HG03378 (cell line): ENCODE measurements around the gene MMP24.

Experiments
- ATAC-seq: cut with Tn5 transposase; IDR thresholded peaks from one replicate; pipeline ENCODE4 v1.9.1; 2021; ENCODE audit warnings: mild to moderate bottlenecking, moderate library complexity; ENCODE audit not compliant: unreplicated experiment

MMP24 gene

DNA sequence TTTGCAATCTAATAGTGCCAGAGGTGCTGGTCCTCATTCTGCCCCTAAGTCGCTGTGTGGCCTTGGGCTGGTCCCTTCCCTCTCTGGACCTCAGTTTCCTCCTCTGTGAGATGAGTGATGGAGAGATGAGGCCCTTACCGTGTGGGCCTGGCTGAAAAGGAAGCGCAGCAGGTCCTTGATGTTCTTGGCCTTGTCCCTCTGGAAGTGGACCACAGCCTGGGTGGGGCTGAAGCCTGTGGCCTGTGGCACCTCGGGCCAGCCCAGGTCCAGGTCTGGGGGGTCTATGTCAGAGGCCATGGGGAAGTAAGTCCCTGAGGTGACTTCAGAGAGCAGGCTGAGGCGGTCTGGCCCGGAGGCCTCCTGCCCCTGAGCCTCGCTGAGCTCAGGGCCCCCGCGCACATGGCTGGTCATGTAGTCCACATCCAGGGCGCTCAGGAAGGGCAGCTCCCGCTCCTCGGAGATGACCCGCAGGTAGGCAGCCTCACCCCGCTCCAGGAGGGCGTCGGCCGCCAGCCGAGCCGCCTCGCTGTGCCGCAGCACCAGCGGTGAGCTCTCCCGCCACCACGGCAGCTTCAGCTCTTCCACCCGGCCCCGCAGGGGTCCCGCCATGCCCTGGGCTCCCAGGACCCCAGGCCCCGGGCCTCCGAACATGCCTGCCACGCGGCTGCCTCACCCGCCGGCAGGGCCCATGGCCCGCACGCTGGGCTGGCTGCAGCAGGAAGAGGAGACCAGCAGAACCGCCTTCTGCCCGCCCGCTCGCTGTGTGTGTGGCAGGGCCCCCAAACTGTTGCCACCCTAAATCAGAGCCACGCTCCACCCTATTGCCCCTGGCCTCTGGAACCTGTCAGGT, 65.4 kb downstream of the MMP24 start, which contains the start of gene FAM83C:
FAM83C (minus strand) TSS at position 772 of the 850 bp plus-strand sequence; CDS start at position 651, 121 bp downstream.
- ATAC-seq = no peak

- ATAC-seq = no peak
Observed at GRCh38 chr20:35292504-35293285, 66.2 kb downstream of the MMP24 start.

GRCh38 chr20:35293303-35294292, 67.1 kb downstream of the MMP24 start:
- no peak for ATAC-seq

- ATAC-seq = no peak
Observed at GRCh38 chr20:35294293-35294685, 67.8 kb downstream of the MMP24 start.

GRCh38 chr20:35295058-35295457, 68.6 kb downstream of the MMP24 start:
- no peak for ATAC-seq

DNA sequence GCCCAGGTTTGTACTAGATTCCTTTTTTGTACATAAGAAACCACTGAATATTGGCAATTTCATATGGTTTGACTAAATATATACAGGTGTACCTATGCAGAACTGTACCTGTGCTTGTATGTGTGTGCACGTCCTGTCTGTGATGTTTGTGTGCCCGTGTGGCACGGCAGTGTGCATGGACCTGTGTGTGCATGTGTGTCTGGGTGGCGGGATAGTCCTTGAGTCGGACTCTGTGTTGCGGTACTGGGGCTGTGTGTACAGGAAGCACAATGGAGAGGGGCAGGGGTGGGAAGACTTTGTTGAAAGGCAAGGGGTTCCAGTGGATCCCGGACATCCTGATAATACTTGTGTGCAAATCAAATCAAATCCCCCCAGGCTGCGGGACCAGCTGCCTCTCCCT, 69.2 kb downstream of the MMP24 start:
- ATAC-seq = no peak

GRCh38 chr20:35296101-35296554, 69.6 kb downstream of the MMP24 start:
- ATAC-seq = no peak

DNA sequence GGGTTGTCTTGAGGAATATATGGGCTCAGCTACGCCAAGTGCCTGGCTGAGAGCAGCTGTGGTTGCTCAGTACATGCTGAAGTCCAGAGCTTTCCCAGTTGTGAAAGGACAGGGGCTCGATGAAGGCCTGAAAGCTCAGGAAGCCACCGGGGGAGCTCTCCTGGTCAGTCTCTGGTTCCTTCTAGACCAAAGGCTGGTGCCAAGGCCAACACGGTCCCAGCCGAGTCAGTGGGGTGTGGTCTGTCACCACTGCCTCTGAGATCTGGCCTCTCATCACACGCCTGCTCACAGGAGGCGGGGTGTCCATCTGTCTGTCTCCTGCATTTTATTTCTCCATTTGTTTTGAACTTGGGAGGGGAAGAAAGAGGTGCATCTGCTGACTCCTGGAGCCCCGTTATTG, 70.7 kb downstream of the MMP24 start:
- ATAC-seq = no peak

DNA sequence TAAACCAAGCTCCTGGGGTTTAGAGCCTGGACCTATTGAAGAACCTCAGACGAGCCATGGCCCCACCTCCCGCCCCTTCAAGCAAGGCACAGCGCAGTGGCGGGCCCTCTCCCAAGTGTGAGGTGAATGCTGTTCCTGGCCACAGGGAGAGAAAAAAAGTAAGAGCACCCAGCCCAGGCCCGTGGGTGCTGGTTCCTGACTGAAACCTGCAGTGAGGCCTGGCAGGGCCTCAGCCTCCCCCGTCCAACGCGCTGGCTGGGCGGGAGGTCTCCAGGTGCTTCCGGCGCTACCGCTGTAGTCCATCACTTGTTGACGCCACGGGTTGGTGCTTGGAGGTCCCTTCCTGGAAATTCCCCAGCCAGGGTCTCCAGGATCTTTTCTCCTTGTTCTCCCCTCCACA, 71.2 kb downstream of the MMP24 start:
- ATAC-seq = no peak

DNA sequence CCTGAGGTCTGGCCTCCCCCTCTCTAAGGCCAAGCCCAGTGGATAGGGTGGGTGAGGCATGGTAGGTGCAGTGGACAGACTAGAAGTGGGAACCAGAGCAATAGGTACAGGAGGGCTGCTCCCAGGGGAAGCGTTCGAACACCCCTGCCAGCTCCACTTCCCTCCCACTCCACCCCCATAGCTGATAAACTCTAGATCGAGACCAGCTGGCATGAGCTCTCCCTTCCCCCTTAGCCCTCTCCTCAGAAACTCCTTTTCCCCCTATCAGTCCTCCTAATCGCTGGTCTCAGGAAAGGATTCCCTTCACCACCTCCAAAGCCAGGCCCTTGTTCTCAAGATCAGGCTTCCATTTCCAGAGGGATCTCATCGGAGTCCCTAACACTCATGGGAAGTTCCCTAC, 71.8 kb downstream of the MMP24 start:
- ATAC-seq = no peak

DNA sequence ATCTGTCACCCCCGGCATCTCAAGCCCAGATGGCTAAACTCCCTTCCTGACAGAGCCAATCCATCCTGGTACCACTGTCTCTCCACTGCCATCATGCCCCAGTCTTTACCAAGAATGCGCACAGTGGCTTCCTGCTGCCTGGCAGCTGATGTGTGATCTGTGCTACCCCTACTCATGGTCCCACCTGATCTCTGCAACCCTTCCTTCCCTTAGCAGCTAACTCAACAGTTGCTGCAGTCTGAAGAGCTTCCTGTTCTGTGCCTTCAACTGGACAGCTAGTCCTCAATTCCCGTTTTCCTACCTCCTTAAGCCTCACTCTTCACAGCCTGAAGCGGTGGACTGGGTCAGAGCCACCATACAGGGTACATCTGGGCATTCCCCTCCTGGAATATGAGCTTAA, 73.3 kb downstream of the MMP24 start:
- ATAC-seq = no peak

- no peak for ATAC-seq
Observed at GRCh38 chr20:35300469-35301262, 74.2 kb downstream of the MMP24 start.

- ATAC-seq = no peak
Observed at GRCh38 chr20:35301426-35301825, 74.9 kb downstream of the MMP24 start.

DNA sequence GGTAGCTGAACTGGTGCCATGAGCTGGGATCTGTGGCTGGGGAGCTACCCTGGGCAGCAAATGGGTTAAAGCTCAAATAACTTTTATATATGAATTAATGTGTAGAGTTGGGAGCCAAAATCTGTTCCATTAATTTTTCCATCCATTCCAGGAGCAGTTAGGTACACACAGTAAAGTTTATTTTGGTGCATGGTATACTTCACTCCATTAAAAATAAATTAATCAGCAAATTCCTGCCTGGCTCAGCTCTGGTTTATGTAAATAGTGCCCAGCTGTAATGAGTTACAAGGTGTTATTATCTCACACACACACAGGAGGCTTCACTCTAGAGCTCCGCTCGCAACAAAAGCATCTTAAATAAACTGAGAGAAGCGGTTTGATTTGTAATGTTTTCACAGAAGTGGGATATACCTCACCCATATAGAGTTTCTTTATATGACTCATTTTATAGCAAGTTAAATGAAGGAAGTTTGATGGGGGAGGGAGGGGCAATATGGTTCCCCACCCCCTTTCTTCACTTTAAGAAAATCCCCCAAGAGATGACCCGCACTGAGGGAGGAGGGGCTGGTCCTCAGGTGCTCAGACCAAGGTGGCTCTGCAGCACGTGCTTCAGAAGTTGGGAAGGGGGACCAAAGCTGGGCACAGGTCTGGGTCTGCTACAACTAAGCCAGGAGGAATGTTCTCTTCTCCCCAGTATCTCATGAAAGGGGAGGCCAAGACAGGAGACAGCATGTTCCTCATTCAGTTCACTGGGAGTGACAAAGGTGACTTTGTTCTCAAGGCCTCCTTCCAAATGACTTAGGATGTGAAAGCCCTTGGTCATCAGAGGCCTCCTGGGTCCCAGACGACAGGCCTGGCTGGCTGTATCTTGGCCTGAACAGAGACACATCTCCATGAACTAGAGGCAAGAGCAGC, 76.2 kb downstream of the MMP24 start:
- no peak for ATAC-seq

DNA sequence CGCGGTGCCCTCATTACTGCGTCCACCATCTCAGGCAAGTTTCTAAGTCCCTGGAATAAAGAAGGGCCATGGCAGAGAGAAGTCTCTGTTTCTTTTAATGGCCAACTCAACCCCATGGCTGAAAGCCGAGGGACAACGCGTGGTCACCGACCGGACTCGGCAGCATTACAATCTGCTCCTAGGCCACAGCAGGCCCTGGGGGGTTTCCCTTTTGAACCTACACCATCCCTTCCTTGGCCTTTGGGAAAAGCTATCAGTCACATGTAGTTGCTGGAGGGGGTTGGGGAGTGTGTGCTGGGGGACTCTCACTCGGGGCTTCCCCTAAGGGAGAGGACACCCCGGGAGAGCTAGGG, 76.9 kb downstream of the MMP24 start:
- no peak for ATAC-seq

- ATAC-seq = no peak
Observed at GRCh38 chr20:35303735-35304491, 77.4 kb downstream of the MMP24 start.

DNA sequence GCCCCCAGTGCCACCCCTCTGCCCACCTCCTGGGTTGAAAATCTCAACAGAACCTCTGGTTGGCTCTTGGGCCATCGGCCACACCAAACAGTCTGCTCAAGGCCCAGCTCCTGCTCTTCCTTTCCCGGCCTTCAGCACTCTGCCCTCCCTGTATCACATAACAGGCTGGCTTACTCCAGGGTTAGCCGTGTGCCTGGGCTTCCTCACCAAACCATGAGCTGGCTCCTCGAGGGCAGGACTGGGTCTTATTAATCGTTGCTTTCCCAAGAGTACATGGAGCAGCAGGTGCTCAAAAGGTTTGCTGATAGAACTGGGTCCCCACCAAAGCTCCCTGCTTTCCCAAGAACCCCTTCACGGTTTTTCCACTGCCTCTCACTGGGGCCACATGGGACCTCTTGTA, 78.5 kb downstream of the MMP24 start:
- ATAC-seq = no peak
